GM06990 (cell line): ENCODE data around the gene TMEM170A.

Source experiments
- DNase-seq: peaks from one replicate; pipeline ENCODE4 v3.0.0-alpha.2; 2011; ENCODE audit not compliant: insufficient read length; ENCODE audit errors: extremely low read depth
- H3K27me3 ChIP-seq: replicated peaks from 2 replicates; pipeline ENCODE4 v1.6.0; 2011; ENCODE audit warnings: low read length; ENCODE audit not compliant: control insufficient read depth, insufficient read depth
- H3K36me3 ChIP-seq: 2 replicates; pipeline ENCODE4 v1.5.1; 2011; ENCODE audit warnings: low read length; ENCODE audit not compliant: control insufficient read depth, insufficient read depth
- H3K4me3 ChIP-seq: replicated peaks from 2 replicates; pipeline ENCODE4 v1.5.1; 2011; ENCODE audit warnings: low read depth, mild to moderate bottlenecking, control low read depth, low read length
- TF ChIP-seq, protein P1 (sequence below): IDR thresholded peaks from 2 replicates; pipeline ENCODE4 v1.5.1; 2011; ENCODE audit warnings: low read length, control low read depth, mild to moderate bottlenecking, inconsistent platforms; ENCODE audit not compliant: insufficient read depth, poor library complexity, severe bottlenecking

TMEM170A gene

DNA sequence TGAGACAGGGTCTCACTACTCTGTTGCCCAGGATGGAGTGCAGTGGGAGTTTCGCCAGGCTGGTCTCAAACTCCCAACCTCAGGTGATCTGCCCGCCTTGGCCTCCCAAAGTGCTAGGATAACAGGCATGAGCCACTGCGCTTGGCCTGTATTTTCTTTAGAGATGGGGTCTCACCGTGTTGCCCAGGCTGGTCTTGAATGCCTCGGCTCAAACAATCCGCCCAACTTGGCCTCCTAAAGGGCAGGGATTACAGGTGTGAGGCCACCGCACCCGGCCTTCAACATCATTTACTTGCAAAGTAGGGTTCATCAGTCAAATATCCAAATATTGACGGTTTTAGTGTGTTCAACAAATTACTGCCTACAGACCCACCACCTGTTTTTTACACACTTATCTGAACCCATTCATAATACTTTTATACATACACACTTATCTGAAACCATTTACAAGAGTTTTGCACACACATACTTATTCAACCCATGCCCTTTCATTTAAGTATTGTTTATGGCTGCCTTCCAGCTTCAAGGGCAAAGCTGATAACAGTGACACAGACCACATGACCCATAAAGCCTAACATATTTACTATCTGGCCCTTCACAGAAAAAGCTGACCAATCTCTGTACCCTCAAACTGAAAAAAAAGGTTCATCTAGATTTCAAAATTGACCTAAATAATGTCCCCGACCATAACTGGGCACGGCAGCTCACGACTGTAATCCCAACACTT lies 11.9 kb downstream of the TMEM170A start:
- H3K36me3 ChIP-seq, result no peaks in the 10 kb centered on the region; the same call in none of the 2 replicates
- DNase-seq, result no peak
- H3K27me3 ChIP-seq, result no peaks in the 10 kb centered on the region
- H3K4me3 ChIP-seq, result no peak overlapping the region
- TF ChIP-seq, protein P1, sequence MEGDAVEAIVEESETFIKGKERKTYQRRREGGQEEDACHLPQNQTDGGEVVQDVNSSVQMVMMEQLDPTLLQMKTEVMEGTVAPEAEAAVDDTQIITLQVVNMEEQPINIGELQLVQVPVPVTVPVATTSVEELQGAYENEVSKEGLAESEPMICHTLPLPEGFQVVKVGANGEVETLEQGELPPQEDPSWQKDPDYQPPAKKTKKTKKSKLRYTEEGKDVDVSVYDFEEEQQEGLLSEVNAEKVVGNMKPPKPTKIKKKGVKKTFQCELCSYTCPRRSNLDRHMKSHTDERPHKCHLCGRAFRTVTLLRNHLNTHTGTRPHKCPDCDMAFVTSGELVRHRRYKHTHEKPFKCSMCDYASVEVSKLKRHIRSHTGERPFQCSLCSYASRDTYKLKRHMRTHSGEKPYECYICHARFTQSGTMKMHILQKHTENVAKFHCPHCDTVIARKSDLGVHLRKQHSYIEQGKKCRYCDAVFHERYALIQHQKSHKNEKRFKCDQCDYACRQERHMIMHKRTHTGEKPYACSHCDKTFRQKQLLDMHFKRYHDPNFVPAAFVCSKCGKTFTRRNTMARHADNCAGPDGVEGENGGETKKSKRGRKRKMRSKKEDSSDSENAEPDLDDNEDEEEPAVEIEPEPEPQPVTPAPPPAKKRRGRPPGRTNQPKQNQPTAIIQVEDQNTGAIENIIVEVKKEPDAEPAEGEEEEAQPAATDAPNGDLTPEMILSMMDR, result no peak

DNA sequence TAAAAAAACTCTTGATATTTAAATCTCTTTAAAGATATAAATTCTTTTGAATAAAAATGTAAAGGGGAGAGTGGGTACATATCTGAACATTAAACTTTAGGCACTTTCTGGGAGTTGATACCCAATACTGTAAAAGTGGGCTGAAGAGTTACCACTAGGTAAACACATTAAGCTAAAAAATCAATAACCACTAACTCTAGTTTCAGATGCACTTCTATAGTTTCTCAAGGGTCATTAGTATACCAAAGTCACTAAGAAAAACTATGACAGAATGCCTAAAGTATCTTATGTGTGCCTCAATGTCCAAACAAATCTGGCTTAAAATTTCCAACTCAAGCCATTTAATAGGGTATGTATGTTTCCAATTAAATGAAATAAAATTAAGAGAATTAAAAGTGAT lies 18.1 kb downstream of the TMEM170A start:
- Histone ChIP-seq H3K4me3 (no peak overlapping the region), H3K36me3 (no peaks in the 10 kb centered on the region; the same call in none of the 2 replicates), H3K27me3 (no peaks in the 10 kb centered on the region)
- TF ChIP-seq, protein P1, result no peak
- DNase-seq, result no peak

DNA sequence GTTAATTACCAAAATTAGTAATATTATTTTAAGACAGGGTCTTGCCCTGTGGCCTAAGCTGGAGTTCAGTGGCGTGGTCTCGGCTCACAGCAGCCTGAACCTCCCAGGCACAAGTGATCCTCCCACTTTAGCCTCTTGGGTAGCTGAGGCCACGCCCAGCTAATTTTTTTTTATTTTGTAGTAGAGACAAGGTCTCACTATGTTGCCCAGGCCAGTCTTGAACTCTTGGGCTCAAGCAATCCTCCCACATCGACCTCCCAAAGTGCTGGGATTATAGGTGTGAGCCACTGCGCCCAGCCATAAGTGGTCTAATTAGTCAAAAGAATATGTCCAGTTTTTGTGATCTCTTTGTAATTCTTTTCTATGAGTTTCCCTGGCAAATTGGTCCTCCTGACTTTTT lies 19.2 kb downstream of the TMEM170A start:
- H3K27me3 ChIP-seq, result no peaks in the 10 kb centered on the region
- TF ChIP-seq, protein P1, result no peak
- no peak for DNase-seq

DNA sequence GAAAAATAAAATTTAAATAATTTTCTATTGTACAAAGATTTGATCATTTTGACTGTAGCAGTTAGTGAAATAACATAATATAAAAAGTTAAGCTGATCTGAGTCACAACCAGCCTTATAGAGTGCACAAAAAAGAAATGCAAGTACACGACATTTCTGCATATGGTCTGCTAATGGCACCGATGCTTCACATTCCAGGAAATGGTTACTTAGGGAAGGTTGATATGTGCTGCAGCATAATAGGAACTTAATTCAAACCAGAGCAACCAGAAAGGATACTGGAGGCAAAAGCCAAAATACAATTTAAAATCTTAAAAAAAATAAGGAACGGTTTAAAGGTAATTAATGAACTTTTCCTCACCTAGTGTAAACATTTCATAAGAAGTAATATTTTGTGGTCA lies 21.2 kb downstream of the TMEM170A start:
- no peaks in the 10 kb centered on the region for H3K27me3 ChIP-seq
- H3K4me3 ChIP-seq, result no peak overlapping the region
- no peak for DNase-seq
- TF ChIP-seq, protein P1, result no peak
- H3K36me3 ChIP-seq, result no peaks in the 10 kb centered on the region

More for the DNA sequence above, 19.2 kb downstream of the TMEM170A start:
- no peak overlapping the region for H3K4me3 ChIP-seq
- no peaks in the 10 kb centered on the region; the same call in 1 of the 2 replicates for H3K36me3 ChIP-seq

DNA sequence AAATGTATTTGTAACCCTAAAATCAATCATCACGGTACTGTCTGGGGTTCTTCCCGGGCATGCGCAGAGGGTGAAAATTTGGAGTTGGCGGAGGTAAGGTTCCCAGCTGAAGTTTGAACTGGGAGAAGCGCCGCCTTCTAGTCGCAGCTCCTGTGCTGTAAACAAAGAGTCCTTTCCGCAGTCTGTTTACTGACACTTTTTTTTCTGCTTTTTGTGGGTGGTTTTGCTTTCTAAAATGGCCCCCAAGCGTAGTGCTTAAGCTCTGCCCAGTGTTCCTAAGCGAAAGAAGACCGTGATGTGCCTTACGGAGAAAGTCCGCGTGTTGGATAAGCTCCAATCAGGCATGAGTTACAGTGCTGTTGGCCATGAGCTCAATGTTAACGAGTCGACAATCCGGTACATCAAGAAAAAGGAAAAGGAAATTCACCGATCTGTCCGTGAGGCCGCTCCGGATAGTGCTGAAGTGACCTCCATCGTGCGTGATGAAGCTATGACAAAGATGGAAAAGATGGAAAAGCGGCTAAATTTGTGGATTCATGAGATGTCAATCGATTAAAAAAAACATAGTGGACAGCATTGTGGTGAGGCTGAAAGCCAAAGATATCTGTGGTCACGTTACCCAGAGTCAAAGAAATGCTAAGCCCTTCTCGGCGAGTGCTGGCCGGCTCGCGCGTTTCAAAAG lies 30.6 kb downstream of the TMEM170A start:
- no peak for DNase-seq
- TF ChIP-seq, protein P1, result no peak
- Histone ChIP-seq H3K4me3 (peak overlapping the region; percentile 93), H3K27me3 (no peaks in the 10 kb centered on the region), H3K36me3 (no peaks in the 10 kb centered on the region)
